Endodermal cell (in vitro differentiated cells): ENCODE measurements around the gene VWA8. TPM values are rescaled to one million over a fixed set of nuclear protein-coding genes. Genes with fewer than 3 reads are reported as not detected.

ENCODE experiments used
- DNase-seq: peaks from one replicate; pipeline ENCODE4 v3.0.0-alpha.2; 2017
- H3K27ac ChIP-seq: 2 replicates; pipeline ENCODE4 v1.5.1; 2013; ENCODE audit warnings: mild to moderate bottlenecking, low read depth, low read length, moderate library complexity
- H3K27me3 ChIP-seq: 2 replicates; pipeline ENCODE4 v1.6.1; 2013; ENCODE audit warnings: mild to moderate bottlenecking, low read length, moderate library complexity; ENCODE audit not compliant: insufficient read depth, control insufficient read depth, poor library complexity, severe bottlenecking
- H3K36me3 ChIP-seq: 2 replicates; pipeline ENCODE4 v1.7.0; 2013; ENCODE audit warnings: mild to moderate bottlenecking, low read length, moderate library complexity; ENCODE audit not compliant: control insufficient read depth, insufficient read depth
- H3K4me1 ChIP-seq: one replicate; pipeline ENCODE4 v1.7.0; 2013; ENCODE audit warnings: low read length; ENCODE audit not compliant: control insufficient read depth, insufficient read depth
- H3K4me3 ChIP-seq: 2 replicates; pipeline ENCODE4 v1.5.1; 2013; ENCODE audit warnings: mild to moderate bottlenecking, low read length, moderate library complexity
- H3K9ac ChIP-seq: 2 replicates; pipeline ENCODE4 v1.6.1; 2013; ENCODE audit warnings: mild to moderate bottlenecking, low read length, moderate library complexity; ENCODE audit not compliant: poor library complexity, severe bottlenecking; ENCODE audit errors: extremely low read depth
- H3K9me3 ChIP-seq: 2 replicates; pipeline ENCODE4 v1.6.1; 2013; ENCODE audit warnings: mild to moderate bottlenecking, low read length, moderate library complexity; ENCODE audit not compliant: control insufficient read depth
- H3K27ac Mint-ChIP-seq: 2 replicates; pipeline ENCODE4 v1.8.0; 2020; ENCODE audit warnings: mixed read lengths
- H3K27me3 Mint-ChIP-seq: 2 replicates; pipeline ENCODE4 v1.8.0; 2021; ENCODE audit warnings: mild to moderate bottlenecking, mixed read lengths; ENCODE audit not compliant: insufficient read depth
- H3K36me3 Mint-ChIP-seq: 2 replicates; pipeline ENCODE4 v1.8.0; 2020; ENCODE audit warnings: low read depth, mixed read lengths
- H3K4me1 Mint-ChIP-seq: 2 replicates; pipeline ENCODE4 v1.8.0; 2020; ENCODE audit warnings: mixed read lengths
- H3K4me3 Mint-ChIP-seq: 2 replicates; pipeline ENCODE4 v1.8.0; 2020; ENCODE audit warnings: mild to moderate bottlenecking, moderate library complexity, mixed read lengths
- H3K9me3 Mint-ChIP-seq: 2 replicates; pipeline ENCODE4 v1.8.0; 2020; ENCODE audit warnings: mild to moderate bottlenecking, mixed read lengths
- WGBS, 2 experiments: methylation state at CpG; one replicate each; pipeline versions ENCODE4 v1.1.5 to v1.1.7; 2013; ENCODE audit warnings: missing lambda C conversion rate in 2 of 2, mixed read lengths in 1 of 2; ENCODE audit not compliant: insufficient coverage in 1 of 2, insufficient read length in 1 of 2; 5-methylcytosine and 5-hydroxymethylcytosine counted together
- total RNA-seq, 2 donors: library from RNA; stranded (reverse); fragmentation: NEBNext Ultra II Directional in 1 of 2; extraction: Animal tissue kit (Norgen Biotek cat#: 25700) in 1 of 2; gene quantifications; 2 replicates in 1 of 2; 3 replicates in 1 of 2; pipeline ENCODE4 v1.2.1, GENCODE V29; 2021
- TF ChIP-seq, protein P1 (sequence below): fragments of 200-600 bp; sonication (generic); conservative IDR thresholded peaks from 2 replicates; pipeline ENCODE4 v1.5.0; 2021; ENCODE audit warnings: antibody characterized with exemption, mild to moderate bottlenecking

The VWA8 gene
- total RNA-seq, 2 donors from 2014 or later, result 24.6 to 25.6 TPM

DNA sequence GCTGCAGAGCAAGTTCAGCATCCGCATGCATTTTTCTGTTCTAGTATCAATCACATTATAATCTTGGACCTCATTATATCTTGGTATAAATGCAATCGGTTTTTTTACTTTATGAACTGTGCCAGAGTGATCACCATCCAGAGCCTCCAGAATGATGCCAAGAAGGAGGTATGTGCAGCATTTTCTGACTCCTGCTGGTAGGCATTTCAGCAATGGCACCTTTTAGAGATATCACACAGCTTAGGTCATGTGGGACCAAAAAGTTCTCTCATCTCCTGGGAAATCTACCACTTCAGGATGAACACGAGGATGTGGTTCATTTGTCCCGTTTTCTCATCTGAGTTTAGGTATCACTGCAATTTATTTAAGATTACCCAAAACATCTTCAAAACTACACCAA is 220.4 kb downstream of the VWA8 start:
- H3K27ac Mint-ChIP-seq, result no peak overlapping the region
- H3K36me3 Mint-ChIP-seq, result peaks cover 5% of the 10 kb centered on the region
- Histone ChIP-seq H3K4me3 (no peak overlapping the region), H3K36me3 (no peaks in the 10 kb centered on the region), H3K27me3 (no peaks in the 10 kb centered on the region), H3K9me3 (no peaks in the 10 kb centered on the region), H3K9ac (no peak overlapping the region), H3K27ac (no peak overlapping the region), H3K4me1 (no peaks in the 10 kb centered on the region)
- no peak for DNase-seq
- 94% methylated on average over 3 to 4 of the region's 4 CpGs for WGBS, 2 experiments
- no peaks in the 10 kb centered on the region for H3K9me3 Mint-ChIP-seq
- H3K4me3 Mint-ChIP-seq, result no peak overlapping the region
- TF ChIP-seq, protein P1, sequence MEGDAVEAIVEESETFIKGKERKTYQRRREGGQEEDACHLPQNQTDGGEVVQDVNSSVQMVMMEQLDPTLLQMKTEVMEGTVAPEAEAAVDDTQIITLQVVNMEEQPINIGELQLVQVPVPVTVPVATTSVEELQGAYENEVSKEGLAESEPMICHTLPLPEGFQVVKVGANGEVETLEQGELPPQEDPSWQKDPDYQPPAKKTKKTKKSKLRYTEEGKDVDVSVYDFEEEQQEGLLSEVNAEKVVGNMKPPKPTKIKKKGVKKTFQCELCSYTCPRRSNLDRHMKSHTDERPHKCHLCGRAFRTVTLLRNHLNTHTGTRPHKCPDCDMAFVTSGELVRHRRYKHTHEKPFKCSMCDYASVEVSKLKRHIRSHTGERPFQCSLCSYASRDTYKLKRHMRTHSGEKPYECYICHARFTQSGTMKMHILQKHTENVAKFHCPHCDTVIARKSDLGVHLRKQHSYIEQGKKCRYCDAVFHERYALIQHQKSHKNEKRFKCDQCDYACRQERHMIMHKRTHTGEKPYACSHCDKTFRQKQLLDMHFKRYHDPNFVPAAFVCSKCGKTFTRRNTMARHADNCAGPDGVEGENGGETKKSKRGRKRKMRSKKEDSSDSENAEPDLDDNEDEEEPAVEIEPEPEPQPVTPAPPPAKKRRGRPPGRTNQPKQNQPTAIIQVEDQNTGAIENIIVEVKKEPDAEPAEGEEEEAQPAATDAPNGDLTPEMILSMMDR, result no peak
- H3K27me3 Mint-ChIP-seq, result no peaks in the 10 kb centered on the region
- H3K4me1 Mint-ChIP-seq, result peaks cover 5% of the 10 kb centered on the region

DNA sequence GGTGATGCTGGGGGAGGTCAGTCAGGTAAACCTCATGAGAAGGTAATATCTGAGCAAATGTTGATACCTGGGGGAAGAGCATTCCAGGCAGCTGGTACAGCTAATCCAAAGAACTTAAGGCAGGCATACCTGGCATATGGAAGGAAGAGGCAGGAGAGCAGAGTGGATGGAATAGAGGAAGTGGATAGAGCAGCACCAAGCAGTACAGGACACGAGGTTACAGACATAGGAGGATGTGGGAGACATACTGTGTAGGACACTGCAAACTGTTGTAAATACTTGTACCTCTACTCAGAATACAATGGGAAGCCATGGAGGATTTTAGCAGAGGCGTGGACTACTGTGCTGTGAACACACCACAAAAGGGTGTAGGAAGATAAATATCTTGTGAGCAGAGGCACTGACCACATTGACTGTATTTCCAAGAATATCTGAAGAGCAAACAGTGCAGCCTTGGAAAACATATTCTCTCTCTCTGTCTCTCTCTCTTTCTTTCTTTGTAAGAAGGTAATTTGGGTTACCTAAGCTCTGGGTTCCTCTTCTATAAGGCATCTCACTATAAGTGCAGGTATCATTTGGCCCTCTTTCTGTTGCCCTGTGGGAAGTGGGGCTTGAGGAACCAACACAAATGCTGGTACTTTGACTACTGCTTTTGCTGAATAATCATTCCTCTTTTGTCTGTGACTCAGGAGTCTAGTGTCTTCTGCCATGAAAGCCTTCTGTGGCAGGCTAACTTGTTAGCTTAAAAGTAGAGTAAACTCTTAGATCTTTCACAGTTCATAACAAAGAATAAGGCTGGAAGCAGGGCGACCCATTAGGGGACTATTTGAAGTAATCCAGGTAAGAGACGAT is 238.0 kb downstream of the VWA8 start:
- WGBS, 2 experiments, result 89 to 100% methylated on average over 3 to 4 of the region's 4 CpGs
- TF ChIP-seq, protein P1, result no peak
- Histone ChIP-seq H3K27ac (no peak overlapping the region), H3K27me3 (no peaks in the 10 kb centered on the region), H3K4me1 (no peaks in the 10 kb centered on the region), H3K9me3 (no peaks in the 10 kb centered on the region), H3K4me3 (no peak overlapping the region), H3K36me3 (peaks cover 29% of the 10 kb centered on the region), H3K9ac (no peak overlapping the region)
- no peak for DNase-seq
- H3K4me1 Mint-ChIP-seq, result no peaks in the 10 kb centered on the region
- H3K9me3 Mint-ChIP-seq, result no peaks in the 10 kb centered on the region
- no peak overlapping the region for H3K4me3 Mint-ChIP-seq
- H3K36me3 Mint-ChIP-seq, result peaks cover 6% of the 10 kb centered on the region
- no peaks in the 10 kb centered on the region for H3K27me3 Mint-ChIP-seq
- H3K27ac Mint-ChIP-seq, result no peak overlapping the region

DNA sequence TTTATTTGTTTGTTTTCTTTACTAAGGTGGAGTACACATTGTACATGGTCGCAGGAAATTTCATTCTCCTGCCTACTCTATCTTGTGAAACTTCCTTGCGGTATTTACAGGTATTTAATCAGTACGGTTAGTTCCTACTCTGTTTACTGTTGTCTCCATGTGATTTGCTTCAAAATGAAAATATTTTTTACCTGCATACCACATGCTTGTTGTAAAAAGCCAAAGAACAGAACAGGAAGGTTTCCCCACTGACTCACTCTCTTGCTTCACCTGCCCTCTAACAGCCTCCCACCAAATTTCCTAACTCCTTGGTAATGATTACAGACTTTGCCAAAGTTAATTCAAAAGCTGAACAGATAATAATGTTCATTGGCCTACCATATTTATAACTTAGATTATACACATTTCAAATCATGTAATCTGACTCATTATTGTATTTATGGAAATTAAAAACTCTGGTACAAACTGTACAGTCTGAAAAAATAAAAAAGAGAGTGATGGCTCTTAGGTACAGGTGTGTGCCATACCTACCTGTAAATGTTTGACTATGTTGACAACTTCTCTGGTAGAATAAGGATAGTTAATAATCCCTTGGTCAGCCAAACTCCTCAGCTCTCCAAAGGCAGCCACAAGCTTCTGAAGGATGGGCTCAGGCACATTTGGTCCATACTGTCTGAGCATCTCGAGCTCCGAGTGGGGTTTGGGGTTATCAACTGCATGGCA is 239.9 kb downstream of the VWA8 start:
- peaks cover 25% of the 10 kb centered on the region for H3K36me3 ChIP-seq
- no peak overlapping the region for H3K27ac ChIP-seq
- no peak overlapping the region for H3K9ac ChIP-seq
- H3K9me3 ChIP-seq, result no peaks in the 10 kb centered on the region
- Mint-ChIP-seq H3K4me1 (no peaks in the 10 kb centered on the region), H3K27me3 (no peaks in the 10 kb centered on the region), H3K36me3 (peaks cover 6% of the 10 kb centered on the region), H3K9me3 (no peaks in the 10 kb centered on the region), H3K4me3 (no peak overlapping the region), H3K27ac (no peak overlapping the region)
- H3K4me1 ChIP-seq, result no peaks in the 10 kb centered on the region
- no peak for DNase-seq
- TF ChIP-seq, protein P1, result no peak
- H3K27me3 ChIP-seq, result no peaks in the 10 kb centered on the region
- WGBS, 2 experiments, result 90% methylated on average over 2 to 5 of the region's 5 CpGs
- H3K4me3 ChIP-seq, result no peak overlapping the region
